GM18519 (cell line): ENCODE measurements around the gene VSIG10.
"Not testable (repeated sequence)": the region's sequence is repeated elsewhere in the genome, so short reads cannot be mapped to it uniquely, and the experiment has no call there.

Experiments used
- ATAC-seq: cut with Tn5 transposase; IDR thresholded peaks from one replicate; pipeline ENCODE4 v1.9.1; 2021; ENCODE audit warnings: mild to moderate bottlenecking, moderate library complexity; ENCODE audit not compliant: unreplicated experiment, low FRiP score

The VSIG10 gene

DNA sequence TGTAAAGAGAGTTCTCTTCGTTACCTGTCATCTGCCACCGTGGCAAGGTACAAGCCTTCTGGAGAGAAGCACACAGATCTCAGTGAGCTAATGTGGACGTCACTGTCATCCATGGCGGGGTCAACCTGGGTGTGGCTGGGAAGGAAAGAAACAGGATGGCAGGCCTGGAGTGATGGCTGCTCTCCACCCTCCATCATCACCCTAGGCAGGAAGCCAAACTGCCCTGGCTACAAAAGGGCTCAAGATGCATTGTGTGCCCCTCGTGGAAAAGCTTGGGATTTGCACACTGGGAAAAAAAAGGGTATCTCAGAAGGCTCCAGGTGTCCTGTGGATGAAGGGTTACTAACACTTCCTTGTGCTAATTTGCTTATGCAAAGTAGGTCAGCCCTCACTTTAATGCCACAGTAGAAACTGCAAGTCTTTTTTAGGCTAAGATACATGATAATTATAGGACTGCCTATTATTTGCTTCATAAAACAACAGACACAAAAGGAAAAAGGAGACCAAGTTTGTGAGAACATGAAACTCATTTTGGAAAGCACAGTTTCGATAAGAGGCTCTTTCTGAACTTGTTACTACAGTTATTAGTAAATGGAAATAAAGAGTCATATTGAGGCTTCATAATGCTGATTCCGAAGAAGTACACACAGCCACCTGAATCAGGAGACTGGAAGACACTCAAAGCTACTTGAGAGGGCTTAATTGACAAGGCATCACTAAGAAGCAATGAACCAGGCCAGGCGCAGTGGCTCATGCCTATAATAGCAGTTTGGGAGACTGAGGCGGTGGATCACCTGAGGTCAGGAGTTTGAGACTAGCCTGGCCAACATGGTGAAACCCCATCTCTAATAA, 68.4 kb downstream of the VSIG10 start:
- peak; percentile 89 for ATAC-seq

DNA sequence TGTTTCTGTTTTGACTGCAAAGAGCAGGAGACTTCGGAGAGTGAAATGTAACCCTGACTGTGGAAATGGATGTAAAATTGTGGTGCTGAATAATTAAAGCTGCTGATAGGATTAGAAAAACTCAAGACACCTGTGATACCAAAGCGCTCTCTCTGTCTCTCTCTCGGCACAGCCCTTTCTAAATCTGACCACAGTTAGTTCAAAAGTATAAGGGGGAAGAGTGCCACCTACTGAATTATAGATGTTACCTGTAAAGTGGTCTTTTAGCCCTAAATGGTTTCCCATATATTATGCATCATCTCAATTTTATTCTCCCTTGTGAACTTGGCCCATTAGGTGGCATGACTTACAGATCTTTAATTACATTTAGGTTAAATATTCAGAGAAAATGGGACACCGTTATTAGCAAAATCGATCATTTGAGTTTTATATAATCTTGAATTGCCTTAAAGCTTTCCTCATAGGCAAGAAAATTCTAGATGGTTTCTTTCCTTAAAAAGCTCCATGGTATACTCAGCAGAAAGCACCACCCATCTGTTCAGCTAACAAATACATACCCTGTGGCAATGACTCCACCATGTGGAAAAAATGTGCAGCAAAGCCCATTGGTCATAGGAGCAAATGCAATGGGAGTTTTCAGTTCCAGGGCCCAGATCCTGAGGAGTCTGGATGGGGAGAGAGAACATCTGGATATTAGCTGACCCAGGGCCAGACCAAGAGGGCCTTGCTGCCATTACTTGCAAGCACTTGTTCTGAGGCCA, 69.2 kb downstream of the VSIG10 start:
- no peak for ATAC-seq

GRCh38 chr12:118033902-118034301, 69.9 kb downstream of the VSIG10 start:
- ATAC-seq = no peak

DNA sequence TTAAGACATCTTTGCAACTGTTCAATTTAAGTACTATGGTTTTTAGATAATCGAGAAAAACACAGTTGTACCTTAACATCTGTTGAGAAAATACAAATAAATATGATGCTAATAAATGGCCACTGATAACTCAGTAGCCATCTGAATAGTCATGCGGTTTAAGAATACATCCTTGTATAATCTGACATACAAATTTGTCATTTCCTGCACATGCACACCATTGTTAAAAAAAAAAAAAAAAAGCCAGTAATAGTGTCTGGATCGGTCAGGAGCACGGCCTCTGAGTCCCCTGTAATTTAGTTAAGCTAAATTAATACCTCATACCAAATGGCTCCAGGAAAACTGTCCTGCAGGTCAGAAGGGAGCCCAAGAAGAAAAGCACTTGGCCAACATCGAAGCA, 70.5 kb downstream of the VSIG10 start:
- ATAC-seq = no peak

- no peak for ATAC-seq
Measured at GRCh38 chr12:118032188-118032587, 71.6 kb downstream of the VSIG10 start.

GRCh38 chr12:118029166-118029565, 74.6 kb downstream of the VSIG10 start:
- ATAC-seq = no peak

- no peak for ATAC-seq
Measured at GRCh38 chr12:118025168-118025567, 78.6 kb downstream of the VSIG10 start.

- ATAC-seq = no peak
Measured at GRCh38 chr12:118023301-118023860, 80.4 kb downstream of the VSIG10 start.

- ATAC-seq = no peak
Measured at GRCh38 chr12:118022728-118023109, 81.1 kb downstream of the VSIG10 start.

DNA sequence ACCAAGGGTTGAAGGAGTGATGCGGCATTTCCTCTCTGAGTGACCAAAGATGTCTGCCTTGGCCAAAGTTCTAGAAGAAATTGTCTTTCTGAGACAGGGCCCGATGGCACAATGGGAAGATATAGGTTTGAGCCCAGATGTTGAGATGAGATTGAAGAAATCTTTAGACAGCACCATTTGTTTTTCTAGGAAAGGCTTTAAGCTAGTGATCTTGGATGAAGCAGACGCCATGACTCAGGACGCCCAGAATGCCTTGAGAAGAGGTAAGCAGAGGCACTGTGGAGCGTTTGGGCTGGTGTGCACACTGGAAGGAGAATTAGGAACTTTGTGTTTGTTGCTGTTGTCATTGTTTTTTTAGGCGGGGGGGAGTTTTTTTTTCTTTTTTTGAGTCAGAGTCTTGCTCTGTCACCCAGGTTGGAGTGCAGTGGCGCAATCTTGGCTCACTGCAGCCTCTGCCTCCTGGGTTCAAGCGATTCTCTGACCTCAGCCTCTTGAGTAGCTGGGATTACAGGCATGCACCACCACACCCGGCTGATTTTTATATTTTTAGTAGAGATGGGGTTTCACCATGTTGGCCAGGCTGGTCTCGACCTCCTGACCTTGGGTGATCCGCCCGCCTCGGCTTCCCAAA, 81.6 kb downstream of the VSIG10 start:
- not testable (repeated sequence) for ATAC-seq

DNA sequence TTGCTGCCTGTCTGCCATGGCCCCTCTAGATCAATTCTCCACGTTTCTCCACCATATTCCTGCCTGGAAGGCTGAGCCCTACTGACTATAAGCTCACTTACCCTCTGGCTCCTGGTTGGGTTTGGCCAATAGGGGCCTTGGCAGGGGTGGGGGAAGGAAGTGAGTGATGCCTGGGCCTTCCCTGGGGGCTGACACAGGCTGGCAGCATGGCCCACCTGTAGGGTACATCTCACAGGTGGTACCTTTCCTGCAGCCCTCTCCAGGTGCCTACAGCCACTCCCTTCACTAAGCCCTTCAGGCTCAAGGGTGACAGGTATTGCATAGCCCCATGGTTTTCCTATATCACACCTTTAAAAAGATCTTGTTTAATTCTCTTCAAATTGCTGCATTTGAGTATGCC, 83.8 kb downstream of the VSIG10 start:
- ATAC-seq = no peak

DNA sequence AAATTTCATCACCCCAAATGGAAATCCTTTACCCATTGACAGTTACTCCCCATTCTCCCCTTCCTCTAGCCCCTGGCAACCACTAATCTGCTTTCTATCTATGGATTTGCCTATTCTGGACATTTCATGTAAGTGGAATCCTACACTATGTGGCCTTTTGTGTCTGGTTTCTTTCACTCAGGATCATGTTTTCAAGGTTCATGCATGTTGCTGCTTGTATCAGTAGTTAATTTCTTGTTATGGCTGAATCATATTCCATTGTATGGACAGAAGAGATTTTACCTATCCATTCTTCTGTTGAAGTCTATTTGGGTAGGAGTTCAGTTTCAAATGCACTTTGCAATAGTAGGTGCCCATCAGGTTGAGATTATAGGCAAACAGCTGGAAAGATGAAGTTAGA, 85.9 kb downstream of the VSIG10 start:
- ATAC-seq = no peak

DNA sequence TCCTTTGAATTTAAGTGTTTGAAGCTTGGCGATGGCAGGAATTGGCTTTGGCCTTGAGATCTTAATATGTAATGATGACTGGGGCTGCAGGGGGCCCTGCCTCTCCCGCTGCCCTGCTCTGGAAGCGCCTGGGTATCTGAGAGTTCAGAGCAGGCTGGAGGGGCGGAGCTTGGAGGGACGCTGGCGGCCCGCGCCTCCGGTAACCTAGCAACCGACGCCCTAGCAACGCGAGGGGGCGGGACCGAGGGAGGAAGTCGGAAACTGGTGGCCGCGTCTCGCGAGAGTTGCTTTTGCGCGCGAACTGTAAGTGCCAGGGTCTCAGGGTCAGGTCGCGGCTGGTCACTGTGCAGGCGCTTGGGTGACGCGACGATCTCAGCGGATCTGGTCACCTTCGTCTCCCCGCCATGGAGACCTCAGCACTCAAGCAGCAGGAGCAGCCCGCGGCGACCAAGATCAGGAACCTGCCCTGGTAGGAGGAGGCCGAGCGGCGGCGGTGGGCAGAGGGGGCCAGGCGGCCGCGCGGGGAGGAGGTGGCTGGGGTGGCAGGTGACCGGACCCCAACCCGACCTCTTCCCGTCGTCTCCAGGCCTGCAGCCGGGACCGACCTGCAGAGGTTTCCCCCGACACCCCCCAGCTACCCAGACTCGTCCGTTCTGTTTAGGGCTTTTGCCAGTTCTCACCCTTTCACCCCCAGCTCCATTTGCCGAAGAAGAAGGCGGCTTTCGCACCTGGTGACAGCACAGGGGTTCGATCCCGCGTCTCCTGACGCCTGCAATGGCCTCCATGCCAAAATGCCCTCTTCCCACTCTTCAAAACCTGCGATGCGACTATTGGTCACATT, 87.2 kb downstream of the VSIG10 start, which contains the start of gene RFC5:
Gene RFC5, plus strand, starts transcription at position 280 of the 841 bp plus-strand sequence. Its CDS starts 125 bp downstream, at position 405.
- peak; percentile 97 for ATAC-seq

GRCh38 chr12:118015944-118016343, 87.9 kb downstream of the VSIG10 start:
- ATAC-seq = no peak

DNA sequence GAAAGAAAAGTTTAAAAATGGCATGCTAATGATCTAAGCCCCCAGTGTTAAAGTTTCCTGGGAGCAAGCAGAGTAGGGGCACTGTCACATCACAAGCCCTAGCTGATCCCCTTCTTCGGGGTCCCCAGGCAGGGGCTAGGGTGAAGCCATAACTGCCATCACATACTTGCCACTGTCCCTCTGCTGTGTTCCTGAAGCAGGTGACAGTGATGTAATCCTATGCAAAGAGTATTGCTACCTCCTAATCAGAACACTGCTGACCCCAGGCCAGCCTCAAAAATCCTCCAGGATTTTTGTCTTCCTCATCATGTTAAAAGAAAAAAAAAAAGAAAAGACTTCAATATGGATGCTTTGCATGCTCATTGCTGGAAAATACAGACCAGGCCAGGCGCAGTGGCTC, 88.5 kb downstream of the VSIG10 start:
- ATAC-seq = no peak
